Measurements from ENCODE around the gene LRP5. TPM values are rescaled to one million over a fixed set of nuclear protein-coding genes. Genes with fewer than 3 reads are reported as not detected.
A peak's percentile ranks its signal among the peaks of the same experiment; 100 is the strongest.

LRP5 gene
- total and polyA plus RNA-seq, 9 donors, result 3.1 to 63.8 (median 47.2) TPM

DNA sequence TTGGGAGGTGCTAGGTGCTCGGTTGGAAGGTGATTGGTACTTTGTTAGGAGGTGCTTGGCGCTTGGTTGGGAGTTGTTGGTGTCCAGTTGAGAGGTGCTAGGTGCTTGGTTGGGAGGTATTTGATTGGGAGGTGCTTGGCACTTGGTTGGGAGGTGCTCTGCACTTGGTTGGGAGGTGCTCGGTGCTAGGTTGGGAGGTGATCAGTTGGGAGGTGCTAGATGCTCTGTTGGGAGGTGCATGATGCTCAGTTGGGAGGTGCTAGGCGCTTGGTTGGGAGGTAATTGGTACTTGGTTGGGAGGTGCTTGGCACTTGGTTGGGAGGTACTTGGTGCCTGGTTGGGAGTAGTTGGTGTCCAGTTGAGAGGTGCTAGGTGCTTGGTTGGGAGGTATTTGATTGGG, 40.2 kb downstream of the LRP5 start:
- DNase-seq, result no peak
- H3K27me3 ChIP-seq, result no peaks in the 10 kb centered on the region
- TF ChIP-seq EP300 (IDR thresholded peaks at IDR 0.05), result no peak
- no peak for TF ChIP-seq CTCF (IDR thresholded peaks at IDR 0.05)
- TF ChIP-seq POLR2A (IDR thresholded peaks at IDR 0.05), result no peak
- peak overlapping the region; percentile 38 to 72 for H3K27ac ChIP-seq
- H3K9me3 ChIP-seq, result no peaks in the 10 kb centered on the region
- no peaks in the 10 kb centered on the region for H3K36me3 ChIP-seq
- H3K4me3 ChIP-seq, result no peak overlapping the region
- H3K4me1 ChIP-seq (ENCODE audit: insufficient read depth), result peaks cover 12% of the 10 kb centered on the region
- 93 to 95% (median 94%) methylated on average over 4 of the region's 4 CpGs for WGBS, 3 donors
- intact Hi-C loops (cut with DNase I), result no loop called here

DNA sequence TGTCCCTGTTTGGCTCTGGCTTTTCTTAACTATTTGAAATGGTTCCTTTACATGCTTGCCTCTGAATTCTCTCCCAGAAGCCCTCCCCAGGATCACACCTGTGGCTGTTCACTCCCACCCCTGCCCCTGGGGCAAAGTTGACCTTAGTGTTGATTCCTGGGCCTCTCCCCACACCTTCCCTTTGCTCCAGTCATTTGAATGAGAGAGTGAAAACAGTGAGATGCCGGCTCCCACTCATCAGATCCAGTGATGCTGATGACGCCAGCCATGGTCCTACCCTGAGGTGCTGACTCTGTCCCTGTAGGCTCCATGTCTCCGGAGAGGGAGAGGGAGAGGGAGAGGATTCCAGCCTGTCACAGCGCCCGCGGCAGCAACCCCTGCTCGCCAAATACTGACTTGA, 40.7 kb downstream of the LRP5 start:
- no peak for TF ChIP-seq POLR2A (IDR thresholded peaks at IDR 0.05)
- TF ChIP-seq CTCF (IDR thresholded peaks at IDR 0.05), result no peak
- no peak for TF ChIP-seq EP300 (IDR thresholded peaks at IDR 0.05)
- no peaks in the 10 kb centered on the region for H3K9me3 ChIP-seq
- peak overlapping the region; percentile 19 to 72 for H3K27ac ChIP-seq
- no peaks in the 10 kb centered on the region for H3K36me3 ChIP-seq
- no peaks in the 10 kb centered on the region for H3K27me3 ChIP-seq
- peak in 1 of 5 donors; percentile 36 for DNase-seq
- peaks cover 12% of the 10 kb centered on the region for H3K4me1 ChIP-seq (ENCODE audit: insufficient read depth)
- H3K4me3 ChIP-seq, result no peak overlapping the region
- WGBS, 3 donors, result 80 to 89% (median 80%) methylated on average over 7 of the region's 7 CpGs
- intact Hi-C loops (cut with DNase I), result no loop called here

DNA sequence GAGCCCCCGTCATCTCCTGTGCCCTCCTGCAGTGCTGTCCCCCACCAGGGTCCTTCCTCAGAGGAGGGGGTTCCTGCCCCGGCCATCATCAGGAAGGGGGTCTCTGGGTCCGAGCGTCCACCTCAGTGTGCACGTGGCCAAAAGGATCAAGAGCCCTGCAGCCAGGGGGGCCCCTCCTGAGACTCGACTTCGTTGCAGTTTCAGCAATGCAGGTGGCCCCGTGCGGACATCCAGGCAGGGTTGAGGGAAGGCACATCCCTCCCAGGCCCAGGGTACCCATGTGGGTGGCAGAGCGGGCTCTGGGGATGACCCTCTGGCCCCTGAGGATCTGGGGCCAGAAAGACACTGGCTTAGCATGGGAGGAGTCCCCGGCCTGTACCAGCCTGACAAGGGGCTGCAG, 41.3 kb downstream of the LRP5 start:
- 65 to 79% (median 76%) methylated on average over 10 to 11 of the region's 11 CpGs for WGBS, 3 donors
- DNase-seq, result peak in 1 of 5 donors; percentile 44
- no peaks in the 10 kb centered on the region for H3K36me3 ChIP-seq
- H3K9me3 ChIP-seq, result no peaks in the 10 kb centered on the region
- peaks cover 12% of the 10 kb centered on the region for H3K4me1 ChIP-seq (ENCODE audit: insufficient read depth)
- no peak overlapping the region for H3K4me3 ChIP-seq
- H3K27me3 ChIP-seq, result no peaks in the 10 kb centered on the region
- intact Hi-C loops (cut with DNase I), result no loop called here
- no peak for TF ChIP-seq CTCF (IDR thresholded peaks at IDR 0.05)
- no peak for TF ChIP-seq EP300 (IDR thresholded peaks at IDR 0.05)
- TF ChIP-seq POLR2A (IDR thresholded peaks at IDR 0.05), result no peak
- peak overlapping the region; percentile 19 to 72 for H3K27ac ChIP-seq

DNA sequence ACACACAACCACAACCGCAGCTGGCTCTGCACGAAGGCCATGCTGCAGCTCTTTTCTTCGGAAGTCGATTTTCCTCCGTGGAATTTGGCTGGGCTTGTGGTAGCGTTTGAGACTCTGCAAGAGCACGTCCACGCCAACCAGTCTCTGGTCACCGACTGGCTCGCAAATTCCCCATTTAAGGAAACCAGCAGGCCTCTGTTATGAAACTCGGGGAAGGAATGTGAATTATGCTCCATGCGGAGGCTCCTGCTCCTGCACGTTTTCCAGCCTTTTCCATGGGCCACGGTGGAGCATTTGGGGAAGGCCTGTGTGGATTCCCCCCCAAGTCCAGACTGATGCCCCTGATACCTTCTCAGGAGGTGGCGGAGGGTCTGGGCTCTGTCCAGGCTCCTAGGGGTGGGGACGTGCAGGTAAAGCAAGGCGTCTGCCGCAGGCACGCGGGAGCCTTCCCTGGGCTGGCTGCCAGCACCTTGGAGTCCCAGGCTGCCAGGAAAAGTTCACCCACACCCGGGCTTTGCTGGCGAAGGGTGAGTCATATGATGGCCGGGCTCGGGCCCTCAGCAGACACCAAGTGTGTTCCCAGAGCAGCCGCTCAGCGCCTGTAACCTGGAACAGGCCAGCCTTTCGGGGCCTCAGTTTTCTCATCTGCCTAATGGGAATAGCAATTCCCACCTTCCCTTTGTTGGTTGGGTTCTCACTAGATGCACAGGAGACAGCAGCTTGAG, 41.9 kb downstream of the LRP5 start:
- intact Hi-C loops (cut with DNase I), result no loop called here
- WGBS, 3 donors, result 6 to 21% (median 16%) methylated on average over 27 of the region's 27 CpGs
- Histone ChIP-seq H3K27me3 (no peaks in the 10 kb centered on the region), H3K27ac (peak overlapping the region; percentile 21 to 72), H3K36me3 (no peaks in the 10 kb centered on the region), H3K4me3 (no peak overlapping the region), H3K9me3 (no peaks in the 10 kb centered on the region), H3K4me1 (ENCODE audit: insufficient read depth) (peaks cover 12% of the 10 kb centered on the region)
- peak; percentile 78 to 89 (median 84) for DNase-seq
- no peak for TF ChIP-seq POLR2A (IDR thresholded peaks at IDR 0.05)
- peak; percentile 42 for TF ChIP-seq EP300 (IDR thresholded peaks at IDR 0.05)
- TF ChIP-seq CTCF (IDR thresholded peaks at IDR 0.05), result peak in 1 of 3 donors; percentile 20

Data from ovary (tissue), 9 donors.